ENCODE measurements around the gene CPZ. TPM values are rescaled to one million over a fixed set of nuclear protein-coding genes. Genes with fewer than 3 reads are reported as not detected.

CPZ gene
- total RNA-seq, 1 experiment from 2014 or later, result 37.3 TPM

DNA sequence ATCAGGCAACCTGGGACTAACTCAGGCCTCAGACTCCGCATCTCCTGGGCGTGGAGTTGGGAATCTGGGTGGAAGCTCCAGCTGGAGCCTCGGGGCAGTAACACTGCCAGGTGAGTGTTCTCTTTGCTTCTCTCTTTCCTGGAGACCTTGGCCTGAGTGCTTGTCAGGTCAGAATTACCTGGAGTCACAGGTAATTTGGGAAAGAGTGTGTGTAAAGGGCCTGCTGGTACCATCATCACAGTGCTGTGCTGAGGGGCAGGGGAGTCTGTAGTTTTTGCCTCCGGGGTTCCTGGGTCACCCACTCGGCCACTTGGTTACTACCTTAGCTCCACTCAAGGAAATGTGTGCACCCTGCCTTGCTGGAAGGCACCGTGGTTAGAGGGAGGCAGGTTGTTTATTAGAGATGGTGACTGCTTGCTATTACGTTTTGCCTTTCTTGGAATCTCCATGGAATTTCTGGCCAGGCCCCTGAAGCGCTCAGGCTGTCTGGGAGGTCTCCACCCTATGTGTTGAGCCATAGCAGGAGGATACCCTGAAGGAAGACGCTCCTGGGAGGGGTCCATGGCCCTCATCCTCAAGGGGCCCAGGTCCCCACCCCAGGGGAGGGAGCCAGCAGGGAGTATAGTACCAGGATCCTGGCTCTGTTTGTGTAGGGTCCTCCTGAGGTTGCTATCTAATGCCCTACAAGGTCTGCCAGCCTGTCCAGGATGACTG, 9.5 kb upstream of the CPZ start:
- WGBS (ENCODE audit: extremely low coverage, insufficient read length, low lambda C conversion rate), result no CpG with 5 or more reads among the region's 9 CpGs
- no peak overlapping the region for H3T11ph ChIP-seq (ENCODE audit: low read length)
- peaks cover 31 to 38% of the 10 kb centered on the region in 2 experiments for H3K4me1 Mint-ChIP-seq

More for the DNA sequence above, 9.5 kb upstream of the CPZ start:
- peaks cover 9% of the 10 kb centered on the region; the same call in 1 of the 2 replicates for H3K27me3 ChIP-seq (ENCODE audit: insufficient read depth, low read length)
- no peak overlapping the region for H2AK5ac ChIP-seq (ENCODE audit: insufficient read length, low read length)
- no peak overlapping the region for H2BK120ac ChIP-seq (ENCODE audit: low read depth, low read length, poor library complexity, severe bottlenecking)
- H2BK20ac ChIP-seq (ENCODE audit: low read depth, low read length, poor library complexity, severe bottlenecking), result no peak overlapping the region
- H3K36me3 Mint-ChIP-seq (ENCODE audit: insufficient read depth in 1 of 3, low read depth in 3 of 3), result no peaks in the 10 kb centered on the region
- DNase-seq, result no peak
- no peak overlapping the region for H4K8ac ChIP-seq (replicated peaks; ENCODE audit: insufficient read length, low read depth, low read length)
- H3K27me3 Mint-ChIP-seq (ENCODE audit: low read depth), result peaks cover 33% of the 10 kb centered on the region
- no peak overlapping the region for H4K91ac ChIP-seq (ENCODE audit: insufficient read length, low read depth, low read length)
- H3K56ac ChIP-seq (ENCODE audit: insufficient read length, low read depth, low read length), result no peak overlapping the region
- no peaks in the 10 kb centered on the region for H3K4me1 ChIP-seq (ENCODE audit: insufficient read depth, low read length)
- no peak overlapping the region for H3K23ac ChIP-seq (ENCODE audit: insufficient read length, low read depth, low read length)
- H4K20me1 ChIP-seq (ENCODE audit: control insufficient read depth, insufficient read depth, insufficient read length), result no peaks in the 10 kb centered on the region
- no peak overlapping the region for H2BK12ac ChIP-seq (ENCODE audit: insufficient read length, low read depth, low read length)
- no peaks in the 10 kb centered on the region for H3K9me3 ChIP-seq (ENCODE audit: control insufficient read depth, low read depth, low read length)
- H2AFZ ChIP-seq (ENCODE audit: low read length), result no peak overlapping the region
- H4K5ac ChIP-seq (ENCODE audit: insufficient read length, low read depth, low read length), result no peak overlapping the region
- no peak overlapping the region for H3K9ac ChIP-seq (ENCODE audit: extremely low read depth, insufficient read length, low read length)
- no peak overlapping the region for H2BK5ac ChIP-seq (ENCODE audit: insufficient read length, low read length)
- no peak overlapping the region for H3K27ac ChIP-seq (ENCODE audit: insufficient read length, low read depth, low read length)
- H3K4me3 Mint-ChIP-seq, result no peak overlapping the region
- no peak overlapping the region for H3K18ac ChIP-seq (ENCODE audit: insufficient read length, low read depth, low read length)
- H2BK15ac ChIP-seq (ENCODE audit: low read depth, low read length), result no peak overlapping the region
- H3K23me2 ChIP-seq (ENCODE audit: insufficient read length, low read depth, low read length, poor library complexity, severe bottlenecking), result peaks cover 9% of the 10 kb centered on the region
- TF ChIP-seq, protein P1, sequence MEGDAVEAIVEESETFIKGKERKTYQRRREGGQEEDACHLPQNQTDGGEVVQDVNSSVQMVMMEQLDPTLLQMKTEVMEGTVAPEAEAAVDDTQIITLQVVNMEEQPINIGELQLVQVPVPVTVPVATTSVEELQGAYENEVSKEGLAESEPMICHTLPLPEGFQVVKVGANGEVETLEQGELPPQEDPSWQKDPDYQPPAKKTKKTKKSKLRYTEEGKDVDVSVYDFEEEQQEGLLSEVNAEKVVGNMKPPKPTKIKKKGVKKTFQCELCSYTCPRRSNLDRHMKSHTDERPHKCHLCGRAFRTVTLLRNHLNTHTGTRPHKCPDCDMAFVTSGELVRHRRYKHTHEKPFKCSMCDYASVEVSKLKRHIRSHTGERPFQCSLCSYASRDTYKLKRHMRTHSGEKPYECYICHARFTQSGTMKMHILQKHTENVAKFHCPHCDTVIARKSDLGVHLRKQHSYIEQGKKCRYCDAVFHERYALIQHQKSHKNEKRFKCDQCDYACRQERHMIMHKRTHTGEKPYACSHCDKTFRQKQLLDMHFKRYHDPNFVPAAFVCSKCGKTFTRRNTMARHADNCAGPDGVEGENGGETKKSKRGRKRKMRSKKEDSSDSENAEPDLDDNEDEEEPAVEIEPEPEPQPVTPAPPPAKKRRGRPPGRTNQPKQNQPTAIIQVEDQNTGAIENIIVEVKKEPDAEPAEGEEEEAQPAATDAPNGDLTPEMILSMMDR (conservative IDR thresholded peaks at IDR 0.05), result no peak
- H3K4me2 ChIP-seq (ENCODE audit: insufficient read depth, insufficient read length, low read length), result no peak overlapping the region
- H3K9me3 Mint-ChIP-seq, result no peaks in the 10 kb centered on the region
- H3K14ac ChIP-seq (ENCODE audit: insufficient read depth, low read length), result no peak overlapping the region
- H3K4ac ChIP-seq (ENCODE audit: low read depth, low read length), result no peak overlapping the region
- no peaks in the 10 kb centered on the region for H3K79me1 ChIP-seq (ENCODE audit: insufficient read depth, low read depth, low read length, poor library complexity, severe bottlenecking)
- no peaks in the 10 kb centered on the region for H3K79me2 ChIP-seq (ENCODE audit: insufficient read depth, low read length)
- H3K27ac Mint-ChIP-seq, result no peak overlapping the region
